Gastroesophageal sphincter (tissue), 2 donors: ENCODE data around the gene FOXB2.

Experiments used
- POLR2A ChIP-seq, 2 donors: fragments of 450-650 bp; IDR thresholded peaks; one replicate each; pipeline ENCODE4 v1.6.1; 2017; ENCODE audit warnings: antibody characterized with exemption in 2 of 2, mild to moderate bottlenecking in 2 of 2, moderate library complexity in 1 of 2
- POLR2AphosphoS5 ChIP-seq: sonication (generic); formaldehyde crosslinking; IDR thresholded peaks from one replicate; pipeline ENCODE4 v1.6.1; 2017; ENCODE audit warnings: antibody characterized with exemption

GRCh38 chr9:77016526-77017504, 2.6 kb upstream of the FOXB2 start:
- TF ChIP-seq POLR2A (IDR thresholded peaks at IDR 0.05) (no peak), POLR2AphosphoS5 (no peak)
